HG03521 (cell line): ENCODE data around the gene ABCE1.

Source experiments
- ATAC-seq: cut with Tn5 transposase; IDR thresholded peaks from one replicate; pipeline ENCODE4 v1.9.1; 2021; ENCODE audit warnings: mild to moderate bottlenecking, moderate library complexity; ENCODE audit not compliant: unreplicated experiment

Gene ABCE1

GRCh38 chr4:145097821-145098674 is at the start of gene ABCE1, which contains the start of gene ANAPC10:
ABCE1 (plus strand) TSS chr4:145098311; CDS start chr4:145104413, 6,102 bp downstream.
ANAPC10 (minus strand) TSS chr4:145098196; CDS start chr4:145096099, 2,097 bp downstream.
- ATAC-seq = peak; percentile 78

DNA sequence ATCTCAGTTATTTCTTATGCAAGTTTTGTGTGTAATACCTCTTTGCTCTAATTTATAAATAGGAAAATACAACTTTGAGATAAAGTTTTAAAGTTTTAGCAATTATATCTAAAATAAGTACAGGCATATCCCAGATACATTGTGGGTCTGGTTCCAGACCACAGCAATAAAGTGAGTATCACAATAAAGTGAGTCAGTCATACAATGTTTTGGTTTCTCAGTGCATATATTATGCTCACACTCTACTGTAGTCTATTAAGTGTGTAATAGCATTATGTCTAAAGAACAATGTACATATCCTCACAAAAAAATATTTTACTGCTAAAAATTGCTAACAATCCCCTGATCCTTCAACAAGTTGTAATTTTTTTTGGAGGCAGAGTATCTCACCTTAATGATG is 49.3 kb upstream of the ABCE1 start:
- no peak for ATAC-seq

DNA sequence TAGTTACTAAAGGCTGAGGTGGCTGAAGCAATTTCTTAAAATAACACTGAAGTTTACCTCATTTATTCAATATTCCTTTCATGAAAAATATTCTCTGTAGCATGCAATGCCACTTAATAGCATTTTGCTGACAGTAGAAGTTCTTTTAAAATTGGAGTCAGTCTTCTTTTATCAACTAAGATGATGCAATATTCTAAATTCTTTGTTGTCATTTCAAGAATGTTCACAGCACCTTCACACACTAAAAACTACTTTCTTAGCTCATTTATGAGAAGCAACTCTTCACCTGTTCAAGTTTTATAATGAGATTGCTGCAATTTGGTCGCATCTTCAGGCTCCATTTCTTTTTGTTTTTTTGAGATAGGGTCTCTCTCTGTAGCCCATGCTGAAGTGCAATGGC is 48.9 kb upstream of the ABCE1 start:
- no peak for ATAC-seq

DNA sequence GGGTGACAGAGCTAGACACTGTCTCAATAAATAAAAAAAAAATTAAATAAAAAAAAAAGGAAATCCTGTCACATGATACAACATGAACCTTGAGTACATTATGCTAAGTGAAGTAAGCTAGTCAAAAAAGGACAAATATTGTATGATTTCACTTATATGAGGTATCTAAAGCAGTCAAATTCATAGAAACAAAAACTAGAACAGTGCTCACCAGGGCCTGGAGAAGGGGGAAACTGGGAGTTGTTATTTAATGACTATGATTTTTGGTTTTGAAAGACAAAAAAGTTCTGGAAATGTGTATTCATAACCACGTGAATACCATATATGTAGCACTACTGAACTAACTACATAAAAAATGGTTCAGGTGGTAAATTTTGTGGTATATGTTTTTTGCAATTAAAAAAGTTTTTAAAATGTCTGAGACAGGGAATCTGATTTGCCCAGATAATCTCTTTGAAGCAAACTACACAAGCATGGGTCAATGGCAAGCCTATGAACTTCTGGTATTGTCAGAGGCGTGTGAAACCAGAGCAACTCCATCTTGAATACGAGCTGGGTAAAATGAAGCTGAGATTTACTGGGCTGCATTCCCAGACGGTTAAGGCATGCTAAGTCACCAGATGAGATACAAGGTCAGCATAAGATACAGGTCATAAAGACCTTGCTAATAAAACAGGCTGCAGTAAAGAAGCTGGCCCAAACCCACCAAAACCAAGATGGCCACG is 42.4 kb upstream of the ABCE1 start:
- no peak for ATAC-seq

GRCh38 chr4:145056325-145057130 is 41.6 kb upstream of the ABCE1 start:
- no peak for ATAC-seq

DNA sequence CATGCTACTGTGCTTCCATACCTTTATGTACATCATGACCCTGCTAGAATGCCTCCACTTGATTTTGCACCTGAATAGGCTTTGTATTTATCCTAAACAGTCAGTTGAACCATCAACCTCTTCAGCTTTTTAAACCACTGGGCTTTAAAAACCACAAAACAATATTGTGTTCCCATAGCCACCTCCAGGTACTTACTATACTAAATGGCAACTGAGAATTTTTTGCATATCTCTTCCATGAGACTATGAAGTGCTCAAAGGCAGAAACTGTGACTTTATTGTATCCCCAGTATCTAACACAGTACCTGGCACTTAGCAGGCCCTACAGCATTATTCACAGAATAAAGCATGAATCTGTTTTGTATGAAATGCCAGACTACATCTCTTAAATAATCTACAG is 39.9 kb upstream of the ABCE1 start:
- no peak for ATAC-seq

- ATAC-seq = no peak
These were observed 36.7 kb upstream of the ABCE1 start for GRCh38 chr4:145061318-145061920.

DNA sequence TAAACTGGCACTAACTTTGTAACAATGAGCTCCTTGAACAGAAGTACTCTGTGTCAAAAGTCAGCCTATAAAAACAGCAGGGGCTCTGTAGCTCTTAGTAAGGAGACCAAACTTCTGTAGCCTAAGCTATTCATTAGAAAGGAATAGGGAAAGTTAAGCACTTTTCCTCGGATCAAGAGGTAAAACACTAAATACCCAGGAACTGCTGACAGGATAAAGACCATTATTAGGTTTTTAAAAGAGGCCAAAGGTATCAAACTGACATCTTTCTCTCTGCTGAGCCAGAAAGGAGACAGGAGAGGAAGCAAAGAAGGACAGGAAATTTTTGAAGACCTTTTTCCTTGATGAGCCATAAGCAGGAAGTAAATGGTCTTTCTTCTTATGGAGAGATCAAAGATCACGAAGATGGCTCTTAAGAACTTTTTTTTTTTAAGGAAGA is 32.0 kb upstream of the ABCE1 start:
- no peak for ATAC-seq

- no peak for ATAC-seq
These were observed 28.8 kb upstream of the ABCE1 start for GRCh38 chr4:145069361-145069760.

- ATAC-seq = no peak
These were observed 26.6 kb upstream of the ABCE1 start for GRCh38 chr4:145071560-145071959.

DNA sequence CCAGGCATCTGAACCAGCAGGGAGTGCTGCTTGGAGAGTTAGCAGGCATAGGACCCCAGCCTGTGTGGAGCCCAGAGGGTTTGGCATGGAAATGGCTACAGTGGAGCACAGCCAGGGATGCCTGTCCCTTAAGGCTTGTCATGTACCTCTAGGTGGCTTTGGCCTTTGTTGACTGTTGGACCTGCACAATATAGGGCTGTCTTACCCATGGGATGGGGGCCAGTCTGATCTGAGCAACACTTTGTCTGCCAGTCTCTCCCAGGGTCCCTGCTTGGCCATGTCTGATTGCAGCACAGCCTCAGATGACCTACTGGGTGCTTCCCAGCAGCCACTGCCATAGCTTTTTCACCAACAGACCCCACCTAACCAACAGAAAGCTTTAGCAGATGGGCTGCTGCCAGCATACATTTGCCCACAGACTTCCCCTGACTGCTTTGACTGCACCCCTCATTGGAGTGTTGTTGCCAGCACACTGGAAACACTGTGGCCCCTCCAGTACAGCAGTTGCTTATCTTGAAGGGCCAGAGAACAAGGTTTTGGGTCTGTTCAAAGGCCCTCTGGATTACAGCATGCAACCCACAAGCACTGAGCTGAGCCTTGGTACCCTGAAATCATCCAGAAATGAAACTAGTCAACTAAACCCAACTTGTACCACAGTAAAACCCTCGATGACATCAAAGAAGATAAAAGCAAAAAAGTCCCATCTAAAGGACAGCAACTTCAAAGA is 22.2 kb upstream of the ABCE1 start:
- ATAC-seq = no peak

DNA sequence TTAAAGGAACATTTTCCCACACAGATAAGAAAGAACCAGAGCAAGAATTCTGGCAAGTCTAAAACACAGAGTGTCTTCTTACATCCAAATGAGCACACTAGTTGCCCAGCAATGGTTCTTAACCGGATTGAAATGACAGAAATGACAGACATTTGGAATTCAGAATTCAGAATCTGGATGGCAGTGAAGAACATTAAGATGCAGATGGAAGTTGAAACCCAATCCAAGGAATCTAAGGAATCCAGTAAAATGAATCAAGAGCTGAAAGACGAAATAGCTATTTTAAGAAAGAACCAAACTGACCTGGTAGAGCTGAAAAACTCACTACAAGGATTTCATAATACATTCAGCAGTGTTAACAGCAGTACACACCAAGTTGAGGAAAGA is 21.6 kb upstream of the ABCE1 start:
- no peak for ATAC-seq

GRCh38 chr4:145081756-145082155 is 16.4 kb upstream of the ABCE1 start:
- no peak for ATAC-seq

GRCh38 chr4:145083891-145084605 is 14.1 kb upstream of the ABCE1 start:
- no peak for ATAC-seq

DNA sequence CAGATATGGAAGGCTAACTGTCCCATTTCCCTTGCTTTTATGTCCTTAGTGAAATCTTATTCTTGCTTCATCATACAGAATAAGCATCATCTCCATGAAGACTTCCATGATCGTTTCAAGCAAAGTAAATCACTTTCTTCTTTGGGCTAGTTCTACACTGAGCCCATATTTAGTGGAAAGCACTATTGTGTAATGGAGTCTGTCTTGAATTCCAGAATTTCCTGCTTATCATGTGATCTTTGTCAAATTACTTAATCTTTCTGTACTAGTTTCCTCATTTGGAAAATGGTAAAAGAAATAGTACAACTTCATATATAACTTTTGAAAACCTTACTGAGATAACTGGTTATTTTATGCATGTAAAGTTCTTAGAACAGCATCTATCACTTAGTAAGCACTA is 7.7 kb upstream of the ABCE1 start:
- no peak for ATAC-seq

GRCh38 chr4:145093638-145094037 is 4.5 kb upstream of the ABCE1 start:
- no peak for ATAC-seq

DNA sequence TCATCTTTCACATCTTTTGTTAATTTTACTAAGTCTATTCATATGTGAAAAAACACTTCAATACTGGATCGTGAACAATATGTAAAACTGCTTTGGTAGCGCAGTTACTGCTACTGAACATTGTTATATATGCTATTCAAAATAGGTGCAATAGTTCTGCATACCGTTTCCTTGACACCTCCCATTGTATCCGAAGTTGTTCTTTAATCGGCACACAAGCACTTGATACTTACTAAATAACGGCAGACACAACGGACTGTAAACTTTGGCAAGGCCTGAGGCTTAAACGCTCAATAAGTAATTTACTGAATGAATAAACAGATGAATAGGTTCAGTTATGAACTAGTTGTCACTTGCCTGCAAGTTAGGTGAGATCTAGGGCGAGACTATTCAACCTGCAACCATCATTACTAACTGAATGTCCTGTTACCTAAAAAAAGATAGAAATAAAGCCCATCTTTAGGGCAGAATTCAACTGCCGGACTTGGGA is 735 bp upstream of the ABCE1 start:
- ATAC-seq = peak; percentile 2

- ATAC-seq = peak; percentile 13
These were observed 545 bp downstream of the ABCE1 start for GRCh38 chr4:145098675-145099037.

DNA sequence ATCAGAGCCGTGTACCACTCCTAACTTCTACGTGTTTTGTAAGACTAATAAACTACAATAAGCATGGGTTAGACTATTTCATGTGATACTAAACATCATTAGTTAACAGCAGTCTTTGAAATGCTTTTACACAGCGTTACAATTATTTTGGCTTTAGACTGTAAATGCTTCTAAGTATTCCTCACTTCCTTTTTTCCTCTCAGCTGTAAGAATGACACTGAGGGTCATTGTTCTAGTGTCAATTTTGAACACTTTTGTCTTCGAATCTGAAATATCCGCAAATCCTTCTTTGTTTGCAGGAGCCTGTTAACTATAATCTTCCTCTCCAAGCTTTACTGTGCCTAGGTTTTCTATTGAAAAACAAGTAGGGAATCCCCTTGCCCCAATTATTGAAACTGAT is 1.5 kb downstream of the ABCE1 start:
- no peak for ATAC-seq
